ENCODE results near the gene ZNF773. TPM values are rescaled to one million over a fixed set of nuclear protein-coding genes. Genes with fewer than 3 reads are reported as not detected.
A peak's percentile ranks its signal among the peaks of the same experiment; 100 is the strongest.
"Not testable (repeated sequence)": the region's sequence is repeated elsewhere in the genome, so short reads cannot be mapped to it uniquely, and the experiment has no call there.

The ZNF773 gene
- total RNA-seq: 1 to 10 TPM; 5.7 to 7.6 (median 6.9) TPM
- polyA plus RNA-seq: 3.8 TPM
- long read RNA-seq, donor 1, partial matches to known transcripts: 1 of 9 reads
- long read RNA-seq, donor 1, other reads (novel, unspliced or antisense): 1 of 9 reads
- long read RNA-seq, donor 2, partial matches to known transcripts: 0 of 3 reads
- long read RNA-seq, donor 2, other reads (novel, unspliced or antisense): 0 of 3 reads
- long read RNA-seq, donor 3, transcript ZNF773-204 (4 exons, 2,019 nt): major isoform, 31 of 45 reads
- long read RNA-seq, donor 3, partial matches to known transcripts: 0 of 45 reads
- long read RNA-seq, donor 3, other reads (novel, unspliced or antisense): 10 of 45 reads
- long read RNA-seq, donor 4, transcript ZNF773-204 (4 exons, 2,019 nt): major isoform, 5 of 8 reads
- long read RNA-seq, donor 4, partial matches to known transcripts: 0 of 8 reads
- long read RNA-seq, donor 4, other reads (novel, unspliced or antisense): 3 of 8 reads

GRCh38 chr19:57499680-57500395 is at the start of gene ZNF773:
TSS of gene ZNF773 (plus strand) at chr19:57499938. CDS start at chr19:57500081, 143 bp downstream.
- WGBS: under 1% methylated on average over 60 of the region's 69 CpGs
- H3K4me3 ChIP-seq (ENCODE audit: low read length): peak within 1 kb of the TSS; percentile 75
- peak; percentile 98 to 99 (median 99) for DNase-seq
- intact Hi-C loops (cut with DNase I): loop anchor here in 1 of 4 donors (10.0 kb wide), 1 partner anchor 735 kb away; no protein-coding TSS in a partner anchor
- peak within 1 kb of the TSS; percentile 76 for H3K27ac ChIP-seq (ENCODE audit: low read length)
- ATAC-seq: peak; percentile 100
- not testable (repeated sequence) for H3K27me3 ChIP-seq (ENCODE audit: control insufficient read depth, insufficient read depth); H3K4me1 ChIP-seq (ENCODE audit: control insufficient read depth, insufficient read depth, low read length); H3K9me3 ChIP-seq (ENCODE audit: control insufficient read depth, low read length)

DNA sequence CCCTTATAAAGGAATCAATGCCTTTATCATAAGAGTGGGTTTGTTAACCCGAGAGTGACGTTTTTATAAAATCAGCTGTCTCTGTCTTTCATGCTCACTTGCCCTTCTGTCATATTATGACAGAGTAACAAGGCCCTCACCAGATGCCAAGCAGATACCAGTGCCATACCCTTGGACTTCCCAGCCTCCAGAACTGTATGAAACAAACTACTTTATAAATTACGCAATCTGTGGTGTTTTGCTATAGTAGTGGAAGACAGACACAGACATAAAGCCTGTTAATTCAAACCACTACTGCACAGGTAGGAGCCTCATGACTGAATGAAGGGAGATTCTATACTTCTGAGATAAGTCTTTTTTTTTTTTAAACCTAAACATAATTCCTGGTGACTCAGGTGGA is 47.4 kb upstream of the ZNF773 start:
- 95% methylated on average over 3 of the region's 3 CpGs for WGBS

DNA sequence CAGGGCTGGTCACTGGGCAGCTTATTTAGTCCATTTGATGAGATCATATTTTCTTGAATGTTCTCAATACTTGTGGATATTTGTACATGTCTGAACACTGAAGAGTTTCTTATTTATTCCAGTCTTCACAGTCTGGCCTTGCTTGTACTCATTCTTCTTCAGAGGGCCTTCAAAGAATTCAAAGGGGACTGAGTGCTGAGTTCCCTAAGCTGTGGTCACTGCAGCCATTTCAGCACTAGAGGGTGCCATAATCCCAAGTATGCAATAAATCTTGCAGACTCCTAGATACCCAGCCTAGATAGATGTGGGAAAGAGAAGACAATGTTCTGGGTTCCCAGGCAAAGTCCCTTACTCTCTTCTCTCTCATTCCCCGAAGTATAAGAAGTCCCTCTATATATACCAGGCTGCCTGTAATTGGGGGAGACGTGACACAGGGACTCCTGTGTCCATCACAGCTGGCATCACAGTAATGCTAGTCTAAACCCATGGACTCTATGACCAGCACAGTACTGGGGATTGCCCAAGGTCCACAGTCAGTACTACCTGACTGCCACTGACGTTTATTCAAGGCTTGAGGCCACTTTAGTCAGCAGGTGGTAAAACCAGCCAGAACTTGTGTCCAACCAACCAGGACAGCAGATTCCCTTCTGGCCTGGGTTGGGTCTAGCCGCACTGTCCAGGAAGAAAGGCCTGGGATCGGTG is 33.9 kb upstream of the ZNF773 start:
- no peak for DNase-seq
- H3K27ac ChIP-seq (ENCODE audit: low read length): peak overlapping the region; percentile 12
- 81% methylated on average over 5 of the region's 5 CpGs for WGBS
- no peaks in the 10 kb centered on the region for H3K4me1 ChIP-seq (ENCODE audit: control insufficient read depth, insufficient read depth, low read length)
- ATAC-seq: peak; percentile 44 to 45
- H3K27me3 ChIP-seq (ENCODE audit: control insufficient read depth, insufficient read depth): no peaks in the 10 kb centered on the region
- peaks cover 2% of the 10 kb centered on the region for H3K9me3 ChIP-seq (ENCODE audit: control insufficient read depth, low read length)
- H3K4me3 ChIP-seq (ENCODE audit: low read length): no peak overlapping the region
- intact Hi-C loops (cut with DNase I): no loop called here

More for the DNA sequence above, 47.4 kb upstream of the ZNF773 start:
- no peaks in the 10 kb centered on the region for H3K4me1 ChIP-seq (ENCODE audit: control insufficient read depth, insufficient read depth, low read length)
- H3K9me3 ChIP-seq (ENCODE audit: control insufficient read depth, low read length): no peaks in the 10 kb centered on the region
- no peak for ATAC-seq
- no peak overlapping the region for H3K27ac ChIP-seq (ENCODE audit: low read length)
- intact Hi-C loops (cut with DNase I): no loop called here
- no peaks in the 10 kb centered on the region for H3K27me3 ChIP-seq (ENCODE audit: control insufficient read depth, insufficient read depth)
- H3K4me3 ChIP-seq (ENCODE audit: low read length): no peak overlapping the region
- DNase-seq: no peak

- 76% methylated on average over 5 of the region's 5 CpGs for WGBS
- intact Hi-C loops (cut with DNase I): no loop called here
- peak overlapping the region; percentile 12 for H3K27ac ChIP-seq (ENCODE audit: low read length)
- DNase-seq (peak in 1 of 3 donors; percentile 34), ATAC-seq (peak; percentile 66 to 75)
- H3K9me3 ChIP-seq (ENCODE audit: control insufficient read depth, low read length): peaks cover 2% of the 10 kb centered on the region
- H3K4me1 ChIP-seq (ENCODE audit: control insufficient read depth, insufficient read depth, low read length): no peaks in the 10 kb centered on the region
- H3K27me3 ChIP-seq (ENCODE audit: control insufficient read depth, insufficient read depth): no peaks in the 10 kb centered on the region
- no peak overlapping the region for H3K4me3 ChIP-seq (ENCODE audit: low read length)
Observed at GRCh38 chr19:57466489-57466888, 33.2 kb upstream of the ZNF773 start.

DNA sequence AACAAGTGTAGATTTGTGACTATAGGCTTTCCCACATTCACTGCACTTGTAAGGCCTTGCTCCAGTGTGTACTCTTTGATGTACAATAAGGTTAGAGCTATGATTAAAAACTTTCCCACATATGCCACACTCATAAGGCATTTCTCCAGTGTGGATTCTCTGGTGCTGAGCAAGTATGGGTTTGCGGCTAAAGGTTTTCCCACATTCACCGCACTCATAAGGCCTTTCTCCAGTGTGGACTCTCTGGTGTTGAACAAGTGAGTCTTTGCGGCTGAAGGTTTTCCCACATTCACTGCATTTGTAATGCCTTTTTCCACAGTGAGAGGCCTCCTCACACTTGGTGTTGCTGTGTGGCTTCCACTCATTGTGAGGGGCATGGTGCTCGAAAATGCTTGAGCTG is 26.1 kb upstream of the ZNF773 start:
- Histone ChIP-seq H3K27me3 (ENCODE audit: control insufficient read depth, insufficient read depth) (no peaks in the 10 kb centered on the region), H3K9me3 (ENCODE audit: control insufficient read depth, low read length) (peaks cover 30% of the 10 kb centered on the region), H3K4me3 (ENCODE audit: low read length) (no peak overlapping the region), H3K27ac (ENCODE audit: low read length) (no peak overlapping the region), H3K4me1 (ENCODE audit: control insufficient read depth, insufficient read depth, low read length) (peaks cover 3% of the 10 kb centered on the region)
- DNase-seq: no peak
- intact Hi-C loops (cut with DNase I): no loop called here
- WGBS: 98% methylated on average over 4 of the region's 4 CpGs
- no peak for ATAC-seq

GRCh38 chr19:57477191-57478008 is 22.3 kb upstream of the ZNF773 start, which contains the start of gene ZNF772:
TSS of gene ZNF772 (minus strand) at chr19:57477566. CDS start at chr19:57477309, 257 bp downstream.
- peak within 1 kb of the TSS; percentile 73 for H3K4me3 ChIP-seq (ENCODE audit: low read length)
- peak within 1 kb of the TSS; percentile 97 for H3K27ac ChIP-seq (ENCODE audit: low read length)
- DNase-seq (peak; percentile 94 to 96 (median 95)), ATAC-seq (peak; percentile 99 to 100)
- peaks cover 3% of the 10 kb centered on the region for H3K4me1 ChIP-seq (ENCODE audit: control insufficient read depth, insufficient read depth, low read length)
- peaks cover 30% of the 10 kb centered on the region for H3K9me3 ChIP-seq (ENCODE audit: control insufficient read depth, low read length)
- intact Hi-C loops (cut with DNase I): no loop called here
- 5% methylated on average over 38 of the region's 38 CpGs for WGBS
- no peaks in the 10 kb centered on the region for H3K27me3 ChIP-seq (ENCODE audit: control insufficient read depth, insufficient read depth)

DNA sequence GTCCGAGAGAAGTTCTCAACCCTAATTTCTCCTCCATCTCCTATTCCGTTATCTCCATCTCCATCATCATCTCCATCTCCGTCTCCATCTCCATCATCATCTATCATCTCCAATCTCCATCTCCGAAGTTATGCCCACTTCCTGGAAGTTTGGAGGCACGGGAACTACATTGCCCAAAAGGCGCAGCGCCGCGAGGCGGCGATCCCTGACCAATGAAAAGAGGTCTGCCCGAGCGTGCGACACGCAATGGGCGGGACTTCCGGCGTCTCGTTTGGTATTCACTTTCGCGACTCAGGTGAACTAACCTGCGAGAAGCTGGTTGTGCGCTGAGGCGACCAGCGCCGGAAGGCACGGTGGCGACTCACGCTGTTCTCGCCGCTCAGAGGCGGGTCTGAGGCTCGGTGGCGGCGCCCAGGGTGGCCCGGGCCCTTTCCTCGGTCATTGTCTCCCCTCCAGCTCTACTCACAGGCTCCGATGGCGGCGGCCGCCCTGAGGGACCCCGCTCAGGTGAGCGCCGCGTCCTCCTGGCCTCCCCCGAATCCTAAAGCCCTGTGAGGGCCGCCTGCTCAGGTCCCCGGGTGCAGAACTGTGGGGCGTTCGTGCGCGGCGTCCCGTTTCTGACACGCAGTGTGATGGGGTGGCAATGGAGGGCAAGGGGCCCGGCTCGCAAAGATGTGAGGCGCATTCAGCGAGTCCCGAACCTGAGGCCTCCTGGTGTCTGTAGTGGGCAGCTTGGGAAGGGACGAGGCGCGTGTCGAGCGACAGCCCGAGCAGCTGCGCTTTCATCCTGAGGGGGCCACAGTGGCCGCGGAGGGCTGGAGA is 12.1 kb upstream of the ZNF773 start, which contains the start of gene ZNF419:
TSS of gene ZNF419 (plus strand) at position 274 of the 822 bp plus-strand sequence. CDS start at position 475, 201 bp downstream.
- H3K27me3 ChIP-seq (ENCODE audit: control insufficient read depth, insufficient read depth); H3K9me3 ChIP-seq (ENCODE audit: control insufficient read depth, low read length); intact Hi-C loops (cut with DNase I); H3K4me1 ChIP-seq (ENCODE audit: control insufficient read depth, insufficient read depth, low read length): not testable (repeated sequence)
- Histone ChIP-seq H3K27ac (ENCODE audit: low read length) (peak within 1 kb of the TSS; percentile 86), H3K4me3 (ENCODE audit: low read length) (peak within 1 kb of the TSS; percentile 98)
- DNase-seq: peak; percentile 92 to 97 (median 96)
- WGBS: under 1% methylated on average over 58 of the region's 69 CpGs
- ATAC-seq: peak; percentile 97 to 98

DNA sequence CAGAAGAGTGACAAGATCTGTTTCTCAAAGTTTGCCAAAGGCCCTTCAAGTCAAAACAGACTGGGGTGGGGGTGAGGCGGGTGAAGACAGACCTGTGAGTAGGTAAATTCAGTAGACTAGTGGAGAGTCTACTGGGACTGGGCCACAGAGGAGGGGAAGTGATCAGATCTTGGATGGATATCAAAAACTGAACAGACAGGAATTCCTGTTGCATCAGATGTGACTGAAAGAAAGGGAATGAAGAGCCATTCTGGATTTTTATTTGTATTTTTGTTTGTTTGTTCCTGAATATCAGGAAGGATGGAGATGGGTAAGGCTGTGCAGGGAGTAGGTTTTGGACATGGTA is 11.5 kb upstream of the ZNF773 start:
- DNase-seq; H3K4me1 ChIP-seq (ENCODE audit: control insufficient read depth, insufficient read depth, low read length); H3K27me3 ChIP-seq (ENCODE audit: control insufficient read depth, insufficient read depth); intact Hi-C loops (cut with DNase I); H3K9me3 ChIP-seq (ENCODE audit: control insufficient read depth, low read length); H3K27ac ChIP-seq (ENCODE audit: low read length): not testable (repeated sequence)
- H3K4me3 ChIP-seq (ENCODE audit: low read length): peak overlapping the region; percentile 3
- ATAC-seq: peak; percentile 28 to 56
- no CpG with 5 or more reads among the region's 1 CpG for WGBS

GRCh38 chr19:57499332-57499679 is 432 bp upstream of the ZNF773 start:
- H3K4me1 ChIP-seq (ENCODE audit: control insufficient read depth, insufficient read depth, low read length); H3K27me3 ChIP-seq (ENCODE audit: control insufficient read depth, insufficient read depth); DNase-seq; ATAC-seq; H3K27ac ChIP-seq (ENCODE audit: low read length); H3K4me3 ChIP-seq (ENCODE audit: low read length); H3K9me3 ChIP-seq (ENCODE audit: control insufficient read depth, low read length); intact Hi-C loops (cut with DNase I): not testable (repeated sequence)
